Calu3 (cell line): ENCODE data around the gene NTF4. TPM values are rescaled to one million over a fixed set of nuclear protein-coding genes. Genes with fewer than 3 reads are reported as not detected.

Experiments
- BruUV-seq: library from RNA; stranded (reverse); fragments of 400-500 nt; replicated peaks from 2 replicates; lab custom pipeline; 2021; lab: Mats Ljungman, UMichigan
- CTCF ChIA-PET: fragments of 300-600 bp; sonication (Branson Sonifier 250); formaldehyde crosslinking; loops from one replicate; lab custom pipeline; 2022; ENCODE audit warnings: antibody characterized with exemption; lab: Charles Lee
- DNase-seq: peaks from one replicate; pipeline ENCODE4 v3.0.0; 2022
- H3K27ac Mint-ChIP-seq: one replicate; pipeline ENCODE4 v1.8.0; 2022; ENCODE audit warnings: mixed read lengths; ENCODE audit not compliant: unreplicated experiment
- H3K27me3 Mint-ChIP-seq: one replicate; pipeline ENCODE4 v1.8.0; 2022; ENCODE audit warnings: mixed read lengths; ENCODE audit not compliant: unreplicated experiment
- H3K36me3 Mint-ChIP-seq: one replicate; pipeline ENCODE4 v1.8.0; 2022; ENCODE audit warnings: mild to moderate bottlenecking, moderate library complexity, mixed read lengths; ENCODE audit not compliant: insufficient read depth, unreplicated experiment
- H3K4me1 Mint-ChIP-seq: one replicate; pipeline ENCODE4 v1.8.0; 2022; ENCODE audit warnings: mild to moderate bottlenecking, low read depth, mixed read lengths; ENCODE audit not compliant: unreplicated experiment
- H3K4me3 Mint-ChIP-seq: one replicate; pipeline ENCODE4 v1.8.0; 2022; ENCODE audit warnings: mild to moderate bottlenecking, low read depth, moderate library complexity, mixed read lengths; ENCODE audit not compliant: unreplicated experiment
- H3K9me3 Mint-ChIP-seq: one replicate; pipeline ENCODE4 v1.8.0; 2022; ENCODE audit warnings: low read depth, mixed read lengths; ENCODE audit not compliant: unreplicated experiment
- intact Hi-C: fragments of 100-400 bp; cut with micrococcal nuclease; formaldehyde crosslinking; loops from one replicate; pipeline ENCODE4 v1.10.0; 2022; ENCODE audit not compliant: unreplicated experiment
- total RNA-seq: library from RNA; stranded (reverse); gene quantifications from 2 replicates; pipeline ENCODE4 v1.2.3, GENCODE V29; 2022
- TF ChIP-seq, protein P1 (sequence below): fragments of 200-600 bp; IDR thresholded peaks from one replicate; pipeline ENCODE4 v1.8.0; 2022; ENCODE audit warnings: antibody characterized with exemption; ENCODE audit not compliant: unreplicated experiment

The NTF4 gene
- total RNA-seq, 1 experiment from 2014 or later: 0.83 TPM

DNA sequence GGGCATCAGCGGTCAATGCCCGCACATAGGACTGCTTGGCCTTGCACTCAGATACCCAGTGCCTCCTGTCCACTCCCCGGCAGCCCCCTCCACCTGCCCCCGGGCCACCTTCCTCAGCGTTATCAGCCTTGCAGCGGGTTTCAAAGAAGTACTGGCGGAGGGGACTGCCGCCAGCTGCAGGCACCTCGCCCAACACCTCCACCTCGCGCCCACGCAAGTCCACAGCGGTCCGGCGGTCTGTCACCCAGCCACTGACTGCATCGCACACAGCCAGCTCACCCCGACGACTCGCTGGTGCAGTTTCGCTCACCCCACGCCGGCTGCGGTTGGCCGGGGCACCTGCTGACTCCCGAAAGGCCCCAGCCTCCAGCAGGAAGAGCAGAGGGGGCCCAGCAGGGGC, 3.2 kb downstream of the NTF4 start:
- Mint-ChIP-seq H3K4me1 (peaks cover 20% of the 10 kb centered on the region), H3K9me3 (no peaks in the 10 kb centered on the region), H3K36me3 (peaks cover 29% of the 10 kb centered on the region), H3K27ac (no peak overlapping the region), H3K27me3 (peaks cover 31% of the 10 kb centered on the region), H3K4me3 (no peak overlapping the region)
- DNase-seq: no peak
- no TSS peak for BruUV-seq
- TF ChIP-seq, protein P1, sequence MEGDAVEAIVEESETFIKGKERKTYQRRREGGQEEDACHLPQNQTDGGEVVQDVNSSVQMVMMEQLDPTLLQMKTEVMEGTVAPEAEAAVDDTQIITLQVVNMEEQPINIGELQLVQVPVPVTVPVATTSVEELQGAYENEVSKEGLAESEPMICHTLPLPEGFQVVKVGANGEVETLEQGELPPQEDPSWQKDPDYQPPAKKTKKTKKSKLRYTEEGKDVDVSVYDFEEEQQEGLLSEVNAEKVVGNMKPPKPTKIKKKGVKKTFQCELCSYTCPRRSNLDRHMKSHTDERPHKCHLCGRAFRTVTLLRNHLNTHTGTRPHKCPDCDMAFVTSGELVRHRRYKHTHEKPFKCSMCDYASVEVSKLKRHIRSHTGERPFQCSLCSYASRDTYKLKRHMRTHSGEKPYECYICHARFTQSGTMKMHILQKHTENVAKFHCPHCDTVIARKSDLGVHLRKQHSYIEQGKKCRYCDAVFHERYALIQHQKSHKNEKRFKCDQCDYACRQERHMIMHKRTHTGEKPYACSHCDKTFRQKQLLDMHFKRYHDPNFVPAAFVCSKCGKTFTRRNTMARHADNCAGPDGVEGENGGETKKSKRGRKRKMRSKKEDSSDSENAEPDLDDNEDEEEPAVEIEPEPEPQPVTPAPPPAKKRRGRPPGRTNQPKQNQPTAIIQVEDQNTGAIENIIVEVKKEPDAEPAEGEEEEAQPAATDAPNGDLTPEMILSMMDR: no peak
- CTCF ChIA-PET: no interaction called here
- intact Hi-C loops: no loop called here

GRCh38 chr19:49061000-49061399, 3.6 kb downstream of the NTF4 start:
- H3K9me3 Mint-ChIP-seq: no peaks in the 10 kb centered on the region
- no peak for DNase-seq
- TF ChIP-seq, protein P1: no peak
- H3K27ac Mint-ChIP-seq: no peak overlapping the region
- peaks cover 27% of the 10 kb centered on the region for H3K27me3 Mint-ChIP-seq
- CTCF ChIA-PET: interaction anchor here (0.6 kb wide), 1 partner anchor 9 kb away, joined by 4 read pairs; no protein-coding TSS in a partner anchor
- no peak overlapping the region for H3K4me3 Mint-ChIP-seq
- peaks cover 33% of the 10 kb centered on the region for H3K36me3 Mint-ChIP-seq
- H3K4me1 Mint-ChIP-seq: peaks cover 20% of the 10 kb centered on the region
- no TSS peak for BruUV-seq
- intact Hi-C loops: no loop called here

DNA sequence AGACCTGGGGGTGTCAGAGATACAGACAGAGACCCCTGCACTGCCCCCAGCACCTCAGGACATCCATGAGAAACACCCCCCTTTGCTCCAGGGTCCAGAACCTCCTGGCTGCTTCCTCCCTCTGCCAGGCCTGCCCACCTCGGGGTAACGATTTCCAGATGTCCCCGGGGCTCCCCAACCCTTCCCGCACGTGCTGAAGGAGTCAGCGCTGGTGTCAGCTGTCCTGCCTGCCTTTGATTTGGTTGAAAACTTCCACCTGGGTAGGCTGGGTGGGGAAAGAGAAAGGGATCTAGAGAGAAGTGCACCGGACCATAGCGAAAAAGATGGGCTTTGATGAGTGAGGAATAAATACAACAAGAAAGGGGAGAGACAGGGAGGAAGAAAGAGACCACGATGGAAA, 5.6 kb downstream of the NTF4 start:
- Mint-ChIP-seq H3K27me3 (peaks cover 16% of the 10 kb centered on the region), H3K36me3 (peaks cover 37% of the 10 kb centered on the region), H3K9me3 (no peaks in the 10 kb centered on the region), H3K4me3 (no peak overlapping the region), H3K27ac (no peak overlapping the region), H3K4me1 (peaks cover 20% of the 10 kb centered on the region)
- TF ChIP-seq, protein P1: no peak
- CTCF ChIA-PET: interaction anchor here (0.6 to 1.5 kb wide), 2 partner anchors 11 to 41 kb away, joined by 3 to 4 read pairs; no protein-coding TSS in a partner anchor
- intact Hi-C loops: no loop called here
- BruUV-seq: no TSS peak
- DNase-seq: no peak

- H3K36me3 Mint-ChIP-seq: peaks cover 37% of the 10 kb centered on the region
- no peaks in the 10 kb centered on the region for H3K9me3 Mint-ChIP-seq
- peak; percentile 44 for DNase-seq
- H3K4me3 Mint-ChIP-seq: peak overlapping the region; percentile 95
- TF ChIP-seq, protein P1: no peak
- intact Hi-C loops: no loop called here
- H3K4me1 Mint-ChIP-seq: peaks cover 20% of the 10 kb centered on the region
- no peak overlapping the region for H3K27ac Mint-ChIP-seq
- BruUV-seq: no TSS peak
- CTCF ChIA-PET: interaction anchor here (1.5 kb wide), 1 partner anchor 40 kb away, joined by 4 read pairs; no protein-coding TSS in a partner anchor
- H3K27me3 Mint-ChIP-seq: peaks cover 16% of the 10 kb centered on the region
Observed at GRCh38 chr19:49058562-49058961, 6.1 kb downstream of the NTF4 start.
